ENCODE results near the gene UBLCP1.
"Not testable (repeated sequence)": the region's sequence is repeated elsewhere in the genome, so short reads cannot be mapped to it uniquely, and the experiment has no call there.

Gene UBLCP1

GRCh38 chr5:159257007-159257406, 6.1 kb upstream of the UBLCP1 start:
- no peak for DNase-seq

- DNase-seq = no peak
These were observed 5.3 kb upstream of the UBLCP1 start for GRCh38 chr5:159257629-159258283.

GRCh38 chr5:159258361-159258760, 4.7 kb upstream of the UBLCP1 start:
- no peak for DNase-seq

- DNase-seq = not testable (repeated sequence)
These were observed 2.9 kb upstream of the UBLCP1 start for GRCh38 chr5:159260212-159260611.

- peak in 1 of 2 experiments; percentile 82 for DNase-seq
These were observed 625 bp upstream of the UBLCP1 start for GRCh38 chr5:159262472-159262858.

- no peak for DNase-seq
These were observed 447 bp downstream of the UBLCP1 start for GRCh38 chr5:159263569-159263905.

GRCh38 chr5:159266764-159267163, 3.7 kb downstream of the UBLCP1 start:
- DNase-seq = not testable (repeated sequence)

- no peak for DNase-seq
These were observed 6.6 kb downstream of the UBLCP1 start for GRCh38 chr5:159269723-159270122.

- no peak for DNase-seq
These were observed 10.8 kb downstream of the UBLCP1 start for GRCh38 chr5:159273923-159274322.

GRCh38 chr5:159274676-159275075, 11.6 kb downstream of the UBLCP1 start:
- DNase-seq = no peak

GRCh38 chr5:159286420-159287035, 23.4 kb downstream of the UBLCP1 start:
- DNase-seq = peak in 1 of 2 experiments; percentile 49

- no peak for DNase-seq
These were observed 27.7 kb downstream of the UBLCP1 start for GRCh38 chr5:159290741-159291140.

GRCh38 chr5:159294921-159295320, 31.8 kb downstream of the UBLCP1 start:
- no peak for DNase-seq

GRCh38 chr5:159297300-159297699, 34.2 kb downstream of the UBLCP1 start:
- DNase-seq = not testable (repeated sequence)

- no peak for DNase-seq
These were observed 38.4 kb downstream of the UBLCP1 start for GRCh38 chr5:159301466-159301865.

- not testable (repeated sequence) for DNase-seq
These were observed 39.1 kb downstream of the UBLCP1 start for GRCh38 chr5:159301929-159302860.

GRCh38 chr5:159303286-159303685, 40.2 kb downstream of the UBLCP1 start:
- no peak for DNase-seq

- no peak for DNase-seq
These were observed 42.0 kb downstream of the UBLCP1 start for GRCh38 chr5:159304961-159305595.

GRCh38 chr5:159309689-159310433, 46.8 kb downstream of the UBLCP1 start:
- no peak for DNase-seq

- no peak for DNase-seq
These were observed 47.4 kb downstream of the UBLCP1 start for GRCh38 chr5:159310511-159310910.

- DNase-seq = no peak
These were observed 48.0 kb downstream of the UBLCP1 start for GRCh38 chr5:159311063-159311462.

GRCh38 chr5:159313197-159313596, 50.1 kb downstream of the UBLCP1 start:
- no peak for DNase-seq
